HL-60 (cell line): ENCODE measurements around the gene TBCE.

ENCODE experiments used
- DNase-seq, 2 experiments: peaks; one replicate each; pipeline ENCODE4 v3.0.0-alpha.2; 2010 to 2020; ENCODE audit warnings: low read depth in 1 of 2, low spot score in 1 of 2
- H3K27ac ChIP-seq: fragments of 250-450 bp; sonication (Bioruptor Pico); replicated peaks from 2 replicates; pipeline ENCODE4 v1.5.1; 2020; ENCODE audit warnings: mild to moderate bottlenecking, moderate library complexity
- H3K27me3 ChIP-seq: fragments of 250-450 bp; sonication (Bioruptor Pico); 2 replicates; pipeline ENCODE4 v1.5.1; 2021; ENCODE audit warnings: mild to moderate bottlenecking, moderate library complexity; ENCODE audit not compliant: insufficient read depth, poor library complexity, severe bottlenecking
- H3K4me3 ChIP-seq: replicated peaks from 2 replicates; pipeline ENCODE4 v1.5.1; 2011; ENCODE audit warnings: mild to moderate bottlenecking, control low read depth, low read length; ENCODE audit not compliant: insufficient read depth
- GABPA ChIP-seq: IDR thresholded peaks from 2 replicates; pipeline ENCODE4 v1.6.1; 2012; ENCODE audit warnings: low read depth
- POLR2AphosphoS5 ChIP-seq: IDR thresholded peaks from 2 replicates; pipeline ENCODE4 v1.6.1; 2012; ENCODE audit warnings: low read depth
- SPI1 ChIP-seq: IDR thresholded peaks from 2 replicates; pipeline ENCODE4 v1.6.1; 2012; ENCODE audit warnings: low read depth, mild to moderate bottlenecking, borderline replicate concordance
- TF ChIP-seq, protein P1 (sequence below): IDR thresholded peaks from 2 replicates; pipeline ENCODE4 v1.6.1; 2012; ENCODE audit warnings: low read depth; ENCODE audit not compliant: insufficient replicate concordance
- TF ChIP-seq, protein P2 (sequence below): IDR thresholded peaks from one replicate; pipeline ENCODE4 v1.5.1; 2011; ENCODE audit warnings: low read length, control low read depth, inconsistent platforms; ENCODE audit not compliant: insufficient read depth

Gene TBCE

DNA sequence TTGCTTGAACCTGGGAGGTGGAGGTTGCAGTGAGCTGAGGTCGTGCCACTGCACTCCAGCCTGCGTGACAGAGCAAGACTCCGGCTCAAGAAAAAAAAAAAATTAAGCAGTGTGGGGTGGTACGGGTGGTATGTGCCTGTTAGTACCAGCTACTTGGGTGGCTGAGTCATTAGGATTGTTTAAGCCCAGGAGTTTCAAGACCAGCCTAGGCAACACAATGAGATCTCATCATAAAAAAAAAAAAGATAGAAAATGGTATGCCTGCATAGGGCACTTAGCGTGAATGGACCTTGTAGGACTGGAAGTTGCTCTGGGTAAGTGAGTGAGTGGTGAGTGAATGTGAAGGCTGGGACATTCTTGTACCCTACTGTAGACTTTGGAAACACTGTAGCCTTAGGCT is 37.0 kb downstream of the TBCE start:
- TF ChIP-seq, protein P1, sequence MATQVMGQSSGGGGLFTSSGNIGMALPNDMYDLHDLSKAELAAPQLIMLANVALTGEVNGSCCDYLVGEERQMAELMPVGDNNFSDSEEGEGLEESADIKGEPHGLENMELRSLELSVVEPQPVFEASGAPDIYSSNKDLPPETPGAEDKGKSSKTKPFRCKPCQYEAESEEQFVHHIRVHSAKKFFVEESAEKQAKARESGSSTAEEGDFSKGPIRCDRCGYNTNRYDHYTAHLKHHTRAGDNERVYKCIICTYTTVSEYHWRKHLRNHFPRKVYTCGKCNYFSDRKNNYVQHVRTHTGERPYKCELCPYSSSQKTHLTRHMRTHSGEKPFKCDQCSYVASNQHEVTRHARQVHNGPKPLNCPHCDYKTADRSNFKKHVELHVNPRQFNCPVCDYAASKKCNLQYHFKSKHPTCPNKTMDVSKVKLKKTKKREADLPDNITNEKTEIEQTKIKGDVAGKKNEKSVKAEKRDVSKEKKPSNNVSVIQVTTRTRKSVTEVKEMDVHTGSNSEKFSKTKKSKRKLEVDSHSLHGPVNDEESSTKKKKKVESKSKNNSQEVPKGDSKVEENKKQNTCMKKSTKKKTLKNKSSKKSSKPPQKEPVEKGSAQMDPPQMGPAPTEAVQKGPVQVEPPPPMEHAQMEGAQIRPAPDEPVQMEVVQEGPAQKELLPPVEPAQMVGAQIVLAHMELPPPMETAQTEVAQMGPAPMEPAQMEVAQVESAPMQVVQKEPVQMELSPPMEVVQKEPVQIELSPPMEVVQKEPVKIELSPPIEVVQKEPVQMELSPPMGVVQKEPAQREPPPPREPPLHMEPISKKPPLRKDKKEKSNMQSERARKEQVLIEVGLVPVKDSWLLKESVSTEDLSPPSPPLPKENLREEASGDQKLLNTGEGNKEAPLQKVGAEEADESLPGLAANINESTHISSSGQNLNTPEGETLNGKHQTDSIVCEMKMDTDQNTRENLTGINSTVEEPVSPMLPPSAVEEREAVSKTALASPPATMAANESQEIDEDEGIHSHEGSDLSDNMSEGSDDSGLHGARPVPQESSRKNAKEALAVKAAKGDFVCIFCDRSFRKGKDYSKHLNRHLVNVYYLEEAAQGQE: no peak
- TF ChIP-seq SPI1 (no peak), GABPA (no peak), POLR2AphosphoS5 (no peak)
- TF ChIP-seq, protein P2, sequence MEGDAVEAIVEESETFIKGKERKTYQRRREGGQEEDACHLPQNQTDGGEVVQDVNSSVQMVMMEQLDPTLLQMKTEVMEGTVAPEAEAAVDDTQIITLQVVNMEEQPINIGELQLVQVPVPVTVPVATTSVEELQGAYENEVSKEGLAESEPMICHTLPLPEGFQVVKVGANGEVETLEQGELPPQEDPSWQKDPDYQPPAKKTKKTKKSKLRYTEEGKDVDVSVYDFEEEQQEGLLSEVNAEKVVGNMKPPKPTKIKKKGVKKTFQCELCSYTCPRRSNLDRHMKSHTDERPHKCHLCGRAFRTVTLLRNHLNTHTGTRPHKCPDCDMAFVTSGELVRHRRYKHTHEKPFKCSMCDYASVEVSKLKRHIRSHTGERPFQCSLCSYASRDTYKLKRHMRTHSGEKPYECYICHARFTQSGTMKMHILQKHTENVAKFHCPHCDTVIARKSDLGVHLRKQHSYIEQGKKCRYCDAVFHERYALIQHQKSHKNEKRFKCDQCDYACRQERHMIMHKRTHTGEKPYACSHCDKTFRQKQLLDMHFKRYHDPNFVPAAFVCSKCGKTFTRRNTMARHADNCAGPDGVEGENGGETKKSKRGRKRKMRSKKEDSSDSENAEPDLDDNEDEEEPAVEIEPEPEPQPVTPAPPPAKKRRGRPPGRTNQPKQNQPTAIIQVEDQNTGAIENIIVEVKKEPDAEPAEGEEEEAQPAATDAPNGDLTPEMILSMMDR: no peak
- Histone ChIP-seq H3K4me3 (no peak overlapping the region), H3K27ac (no peak overlapping the region), H3K27me3 (no peaks in the 10 kb centered on the region)
- no peak for DNase-seq

DNA sequence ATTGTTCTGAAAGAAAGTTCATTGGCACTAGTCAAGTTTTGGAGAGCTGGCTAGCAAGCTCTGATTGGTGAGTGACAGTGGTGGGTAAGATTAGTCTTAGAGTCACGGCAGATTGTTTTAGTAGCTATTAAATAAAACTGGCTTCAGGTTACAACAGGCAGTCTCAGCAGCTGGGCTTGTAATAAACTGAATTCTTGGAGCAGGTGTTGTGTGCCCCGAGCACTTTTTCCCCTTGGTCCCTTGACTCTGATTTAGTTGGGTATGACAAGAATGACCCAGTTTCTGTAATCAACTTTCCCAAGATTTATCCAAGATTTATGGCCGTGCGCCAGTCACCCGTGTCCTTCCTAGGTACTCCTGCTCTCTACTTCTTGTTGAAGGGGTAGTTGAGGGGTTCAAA is 40.2 kb downstream of the TBCE start:
- DNase-seq: no peak

DNA sequence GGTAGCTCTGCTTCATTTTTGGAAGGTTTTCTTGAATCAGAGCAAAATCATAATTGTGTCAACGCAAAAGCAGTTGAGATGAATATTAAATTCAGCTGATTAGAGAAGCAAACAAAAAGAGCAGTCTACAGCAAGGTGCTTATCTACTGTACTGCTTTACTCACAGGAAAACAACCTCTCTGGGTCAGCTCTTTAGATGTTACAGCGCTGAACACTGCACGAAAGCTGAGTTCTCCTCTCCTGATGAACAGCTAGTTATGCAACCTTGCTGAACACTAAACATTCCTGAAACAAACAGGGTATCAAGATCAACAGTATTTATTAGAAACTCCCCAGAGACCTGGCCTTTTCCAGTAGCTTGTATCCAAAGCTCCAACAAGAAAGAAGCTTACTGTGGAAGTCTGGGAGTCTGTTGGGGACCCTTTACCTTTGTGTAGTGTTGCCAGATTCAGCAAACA is 41.3 kb downstream of the TBCE start:
- TF ChIP-seq SPI1 (no peak), GABPA (no peak)
- TF ChIP-seq, protein P2: no peak
- TF ChIP-seq, protein P1: no peak
- no peak overlapping the region for H3K4me3 ChIP-seq
- no peak for DNase-seq
- no peak overlapping the region for H3K27ac ChIP-seq
- no peaks in the 10 kb centered on the region for H3K27me3 ChIP-seq

More for the DNA sequence above, 40.2 kb downstream of the TBCE start:
- no peak overlapping the region for H3K4me3 ChIP-seq
- H3K27me3 ChIP-seq: no peaks in the 10 kb centered on the region
- TF ChIP-seq GABPA: no peak
- TF ChIP-seq SPI1: no peak
- TF ChIP-seq, protein P1: no peak
- no peak for TF ChIP-seq POLR2AphosphoS5
- TF ChIP-seq, protein P2: no peak
- H3K27ac ChIP-seq: no peak overlapping the region
